PC-3 (cell line): ENCODE measurements around the gene CD2. TPM values are rescaled to one million over a fixed set of nuclear protein-coding genes. Genes with fewer than 3 reads are reported as not detected.

Experiments
- ATAC-seq: fragments of 200-7000 bp; cut with Tn5 transposase; 2 replicates; pipeline ENCODE4 v1.9.1; 2020; ENCODE audit warnings: mild to moderate bottlenecking, moderate library complexity
- BruUV-seq: library from RNA; stranded (reverse); fragments of 400-500 nt; replicated peaks from 2 replicates; lab custom pipeline; 2021; lab: Mats Ljungman, UMichigan
- CTCF ChIA-PET: fragments of 300-600 bp; sonication (Branson Sonifier 250); formaldehyde crosslinking; loops from one replicate; lab custom pipeline; 2022; ENCODE audit warnings: antibody characterized with exemption; lab: Charles Lee
- POLR2A ChIA-PET: fragments of 300-600 bp; sonication (Branson Sonifier 250); formaldehyde crosslinking; loops from one replicate; lab custom pipeline; 2022; ENCODE audit warnings: antibody characterized with exemption; ENCODE audit not compliant: unreplicated experiment; lab: Charles Lee
- DNase-seq: peaks from one replicate; pipeline ENCODE4 v3.0.0-alpha.2; 2015
- H2AFZ ChIP-seq: fragments of 300-600 bp; sonication (generic); 2 replicates; pipeline ENCODE4 v1.6.0; 2016; ENCODE audit warnings: antibody characterized with exemption, low read length
- H3F3A ChIP-seq: fragments of 300-600 bp; sonication (generic); one replicate; pipeline ENCODE4 v1.6.0; 2017; ENCODE audit warnings: antibody characterized with exemption, low read length, control low read depth, mild to moderate bottlenecking; ENCODE audit not compliant: unreplicated experiment
- H3K27ac ChIP-seq: fragments of 300-600 bp; sonication (generic); 2 replicates; pipeline ENCODE4 v1.5.1; 2016; ENCODE audit warnings: mild to moderate bottlenecking, low read length
- H3K27me3 ChIP-seq: fragments of 300-600 bp; sonication (generic); 2 replicates; pipeline ENCODE4 v1.6.1; 2016; ENCODE audit warnings: low read length, mixed read lengths
- H3K36me3 ChIP-seq: fragments of 300-600 bp; sonication (generic); 2 replicates; pipeline ENCODE4 v1.6.1; 2016; ENCODE audit warnings: low read depth, mixed run types, low read length, mixed read lengths
- H3K4me1 ChIP-seq: fragments of 300-600 bp; sonication (generic); 2 replicates; pipeline ENCODE4 v1.5.1; 2016; ENCODE audit warnings: low read length; ENCODE audit not compliant: insufficient read depth
- H3K4me2 ChIP-seq: fragments of 300-600 bp; sonication (generic); 2 replicates; pipeline ENCODE4 v1.6.0; 2016; ENCODE audit warnings: low read length
- H3K4me3 ChIP-seq: fragments of 300-600 bp; sonication (generic); 2 replicates; pipeline ENCODE4 v1.5.1; 2016; ENCODE audit warnings: mild to moderate bottlenecking, low read length, mixed read lengths
- H3K79me2 ChIP-seq: fragments of 300-600 bp; sonication (generic); 2 replicates; pipeline ENCODE4 v1.6.1; 2017; ENCODE audit warnings: low read length, mixed read lengths
- H3K9ac ChIP-seq: fragments of 300-600 bp; sonication (generic); 2 replicates; pipeline ENCODE4 v1.6.0; 2016; ENCODE audit warnings: mild to moderate bottlenecking, low read length
- H3K9me2 ChIP-seq: fragments of 300-600 bp; sonication (generic); replicated peaks from 2 replicates; pipeline ENCODE4 v1.6.1; 2016; ENCODE audit warnings: mixed run types, low read length, mixed read lengths
- H3K9me3 ChIP-seq: fragments of 300-600 bp; sonication (generic); 2 replicates; pipeline ENCODE4 v1.6.1; 2016; ENCODE audit warnings: low read length, mixed read lengths
- H4K20me1 ChIP-seq: fragments of 300-600 bp; sonication (generic); 2 replicates; pipeline ENCODE4 v1.6.1; 2016; ENCODE audit warnings: low read length, mixed read lengths
- EZH2 ChIP-seq: fragments of 300-600 bp; sonication (generic); IDR thresholded peaks from one replicate; pipeline ENCODE4 v1.6.1; 2017; ENCODE audit warnings: antibody characterized with exemption, mild to moderate bottlenecking, low read length; ENCODE audit not compliant: unreplicated experiment
- EZH2phosphoT487 ChIP-seq: fragments of 300-600 bp; sonication (generic); IDR thresholded peaks from 2 replicates; pipeline ENCODE4 v1.6.1; 2018; ENCODE audit warnings: mild to moderate bottlenecking, antibody characterized with exemption, low read length, borderline replicate concordance
- intact Hi-C: fragments of 100-400 bp; cut with micrococcal nuclease; formaldehyde crosslinking; loops from 2 replicates; pipeline ENCODE4 v1.9.0; 2023
- total RNA-seq: library from RNA; depleted of rRNA; stranded (reverse); fragments of >200 nt; gene quantifications from 2 replicates; pipeline ENCODE4 v1.2.3, GENCODE V29; 2014
- TF ChIP-seq, protein P1 (sequence below): fragments of 300-600 bp; sonication (generic); conservative IDR thresholded peaks from 2 replicates; pipeline ENCODE4 v1.5.1; 2017; ENCODE audit warnings: antibody characterized with exemption, low read depth, mild to moderate bottlenecking, low read length

CD2 gene
- total RNA-seq, 1 experiment from 2014 or later = not detected

DNA sequence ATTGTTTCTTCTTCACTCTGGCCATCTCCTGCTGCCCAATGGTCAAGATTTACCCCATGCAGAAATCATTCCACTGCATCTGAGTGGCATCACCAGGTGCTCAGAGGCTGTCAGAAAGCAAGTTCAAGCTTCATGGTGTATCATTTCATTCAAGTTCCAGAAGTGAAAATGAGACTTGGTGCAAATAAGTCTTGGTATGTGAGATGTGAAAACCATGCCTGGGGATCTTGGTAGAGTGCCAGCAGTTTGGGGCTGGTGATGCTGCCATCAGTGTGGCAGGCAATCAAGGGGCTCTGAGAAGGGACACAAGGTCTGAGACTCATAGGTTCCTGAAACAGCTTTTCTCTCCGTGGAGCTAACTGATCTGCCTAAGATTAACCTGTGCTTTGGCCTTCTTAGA, 52.0 kb downstream of the CD2 start:
- Histone ChIP-seq H3K4me3 (no peak overlapping the region), H4K20me1 (no peaks in the 10 kb centered on the region), H3K79me2 (no peaks in the 10 kb centered on the region), H3K4me1 (no peaks in the 10 kb centered on the region), H3K27ac (no peak overlapping the region), H3K4me2 (no peak overlapping the region), H3K9me3 (no peaks in the 10 kb centered on the region), H3K27me3 (peaks cover 6% of the 10 kb centered on the region), H2AFZ (no peak overlapping the region), H3K9ac (no peak overlapping the region), H3K36me3 (no peaks in the 10 kb centered on the region), H3F3A (no peaks in the 10 kb centered on the region), H3K9me2 (no peaks in the 10 kb centered on the region)
- intact Hi-C loops = no loop called here
- CTCF ChIA-PET = no interaction called here
- ATAC-seq (no peak), DNase-seq (no peak)
- BruUV-seq = no TSS peak
- POLR2A ChIA-PET = no interaction called here
- TF ChIP-seq, protein P1, sequence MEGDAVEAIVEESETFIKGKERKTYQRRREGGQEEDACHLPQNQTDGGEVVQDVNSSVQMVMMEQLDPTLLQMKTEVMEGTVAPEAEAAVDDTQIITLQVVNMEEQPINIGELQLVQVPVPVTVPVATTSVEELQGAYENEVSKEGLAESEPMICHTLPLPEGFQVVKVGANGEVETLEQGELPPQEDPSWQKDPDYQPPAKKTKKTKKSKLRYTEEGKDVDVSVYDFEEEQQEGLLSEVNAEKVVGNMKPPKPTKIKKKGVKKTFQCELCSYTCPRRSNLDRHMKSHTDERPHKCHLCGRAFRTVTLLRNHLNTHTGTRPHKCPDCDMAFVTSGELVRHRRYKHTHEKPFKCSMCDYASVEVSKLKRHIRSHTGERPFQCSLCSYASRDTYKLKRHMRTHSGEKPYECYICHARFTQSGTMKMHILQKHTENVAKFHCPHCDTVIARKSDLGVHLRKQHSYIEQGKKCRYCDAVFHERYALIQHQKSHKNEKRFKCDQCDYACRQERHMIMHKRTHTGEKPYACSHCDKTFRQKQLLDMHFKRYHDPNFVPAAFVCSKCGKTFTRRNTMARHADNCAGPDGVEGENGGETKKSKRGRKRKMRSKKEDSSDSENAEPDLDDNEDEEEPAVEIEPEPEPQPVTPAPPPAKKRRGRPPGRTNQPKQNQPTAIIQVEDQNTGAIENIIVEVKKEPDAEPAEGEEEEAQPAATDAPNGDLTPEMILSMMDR = no peak
- TF ChIP-seq EZH2 (no peak), EZH2phosphoT487 (no peak)

DNA sequence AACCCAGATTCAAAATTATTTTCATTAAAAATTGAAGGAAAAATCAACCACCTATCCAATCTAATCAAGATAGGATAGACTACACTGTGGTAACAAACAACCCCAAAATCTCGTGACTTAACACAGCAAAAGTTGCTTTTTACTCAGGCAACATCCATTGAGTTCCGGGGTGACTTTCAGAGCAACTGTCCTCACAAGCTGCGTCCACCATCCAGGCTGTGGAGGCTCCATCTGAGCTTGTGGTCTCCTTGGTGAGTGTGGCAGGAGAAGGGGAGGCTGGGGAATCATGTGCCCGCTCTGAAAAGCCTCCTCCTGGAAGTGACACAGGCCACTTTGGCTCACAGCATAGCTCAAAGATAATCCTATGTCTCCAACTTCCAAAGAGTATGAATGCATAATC, 52.4 kb downstream of the CD2 start:
- Histone ChIP-seq H3K9ac (no peak overlapping the region), H3K27ac (no peak overlapping the region), H3K79me2 (no peaks in the 10 kb centered on the region), H3K4me2 (no peak overlapping the region), H3K9me2 (no peaks in the 10 kb centered on the region), H3K4me3 (no peak overlapping the region), H3K9me3 (no peaks in the 10 kb centered on the region), H2AFZ (no peak overlapping the region), H3F3A (no peaks in the 10 kb centered on the region), H3K27me3 (peaks cover 3% of the 10 kb centered on the region; the same call in 1 of the 2 replicates), H4K20me1 (no peaks in the 10 kb centered on the region), H3K36me3 (no peaks in the 10 kb centered on the region), H3K4me1 (no peaks in the 10 kb centered on the region)
- no peak for TF ChIP-seq EZH2
- no peak for TF ChIP-seq EZH2phosphoT487
- DNase-seq (no peak), ATAC-seq (no peak)
- CTCF ChIA-PET = no interaction called here
- no TSS peak for BruUV-seq
- intact Hi-C loops = no loop called here
- POLR2A ChIA-PET = no interaction called here

DNA sequence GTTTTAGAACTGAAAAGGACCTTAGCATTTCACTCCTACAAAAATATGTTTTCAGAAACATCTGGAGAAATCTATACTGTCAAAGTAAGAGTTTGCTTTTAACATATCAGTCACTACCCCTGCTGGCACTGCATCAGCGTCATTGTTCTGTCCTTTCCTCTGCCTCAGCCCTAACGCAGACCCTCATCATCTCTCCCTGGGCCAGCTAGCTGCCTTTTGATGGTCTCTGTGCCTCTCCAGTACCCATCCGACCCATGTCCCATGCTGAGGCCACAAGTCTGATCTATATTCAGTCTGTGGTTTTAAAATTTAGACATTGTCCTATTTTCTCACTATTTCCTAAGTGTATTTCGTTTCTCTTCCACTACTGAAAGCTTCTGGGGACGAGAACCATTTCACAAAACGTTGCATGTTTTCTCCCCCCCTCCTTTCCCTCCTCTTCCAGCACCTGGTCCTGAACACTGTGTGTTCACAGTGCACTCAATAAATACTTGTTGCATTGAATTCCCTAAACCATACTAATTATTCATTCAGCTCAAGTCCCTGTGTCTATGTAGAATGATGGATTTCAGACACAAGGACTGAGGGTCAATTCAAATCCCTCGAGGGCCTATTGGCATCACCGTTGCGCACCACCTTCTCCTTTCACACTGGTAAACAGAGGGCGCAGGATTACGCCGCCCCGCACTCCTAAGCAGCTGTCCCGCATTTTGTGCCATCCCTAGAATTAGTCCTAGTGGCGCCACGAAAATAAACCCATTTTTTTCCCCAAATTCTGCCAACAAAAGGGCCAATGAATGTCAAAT, 53.4 kb downstream of the CD2 start:
- no peaks in the 10 kb centered on the region for H3K27me3 ChIP-seq
- ChIA-PET POLR2A (no interaction called here), CTCF (interaction anchor here (0.5 kb wide), 1 partner anchor 97 kb away, joined by 3 read pairs; no protein-coding TSS in a partner anchor)
- no peaks in the 10 kb centered on the region for H3K4me1 ChIP-seq
- intact Hi-C loops = no loop called here
- no peak overlapping the region for H3K4me3 ChIP-seq
- H3K9ac ChIP-seq = no peak overlapping the region
- H2AFZ ChIP-seq = no peak overlapping the region
- BruUV-seq = no TSS peak
- H3K36me3 ChIP-seq = no peaks in the 10 kb centered on the region
- H3K79me2 ChIP-seq = no peaks in the 10 kb centered on the region
- DNase-seq (no peak), ATAC-seq (no peak)
- H3K4me2 ChIP-seq = no peak overlapping the region
- no peaks in the 10 kb centered on the region for H3F3A ChIP-seq
- no peak overlapping the region for H3K27ac ChIP-seq
- H3K9me2 ChIP-seq = no peaks in the 10 kb centered on the region
- TF ChIP-seq, protein P1 = no peak
- H3K9me3 ChIP-seq = no peaks in the 10 kb centered on the region
- H4K20me1 ChIP-seq = no peaks in the 10 kb centered on the region
